GM10248 (cell line): ENCODE measurements around the gene CDK5RAP2.

Source experiments
- CTCF ChIA-PET: fragments of 300-600 bp; sonication (Branson Sonifier 250); formaldehyde crosslinking; extraction: SDS; loops from one replicate; lab custom pipeline; 2021; ENCODE audit warnings: antibody characterized with exemption; lab: Yijun Ruan, JAX
- POLR2A ChIA-PET: fragments of 350-650 bp; sonication (Branson Sonifier 250); formaldehyde crosslinking; extraction: SDS; loops from one replicate; lab custom pipeline; 2020; ENCODE audit warnings: antibody characterized with exemption; lab: Yijun Ruan, JAX
- DNase-seq: peaks from one replicate; pipeline ENCODE4 v3.0.0; 2012; ENCODE audit errors: extremely low spot score
- CTCF ChIP-seq: IDR thresholded peaks from 2 replicates; pipeline ENCODE4 v1.5.1; 2012; ENCODE audit warnings: mild to moderate bottlenecking, low read depth; ENCODE audit errors: extremely low read depth, missing control alignments, control extremely low read depth

CDK5RAP2 gene

DNA sequence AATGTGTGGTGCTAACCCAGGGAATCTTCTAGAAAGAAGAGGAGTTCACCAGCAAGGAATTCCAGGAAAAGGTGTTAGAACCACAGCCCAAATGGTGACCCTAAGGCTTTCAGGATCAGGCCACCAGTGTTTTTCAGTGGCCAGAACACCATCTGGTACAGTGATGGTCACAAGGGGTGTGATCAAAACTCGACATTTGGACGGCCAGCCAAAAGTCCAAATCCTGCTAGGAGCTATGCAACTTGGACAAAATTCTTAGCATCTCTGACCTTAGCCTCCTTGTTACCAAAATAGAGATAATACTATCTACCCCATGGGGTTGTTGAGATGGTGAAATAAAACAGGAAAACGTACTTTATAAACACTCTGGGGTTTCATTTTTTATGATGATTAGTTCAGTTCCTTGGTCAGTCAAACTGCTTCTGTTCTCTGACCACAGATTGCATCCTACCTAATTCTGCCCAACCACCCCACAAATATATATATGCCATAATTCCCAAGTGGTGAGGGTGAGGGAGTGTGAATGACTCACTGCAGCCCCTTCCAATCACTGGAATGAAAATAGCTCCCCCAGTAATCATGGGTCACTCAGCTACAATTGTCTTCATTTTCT lies 210.3 kb downstream of the CDK5RAP2 start:
- ChIA-PET CTCF (no interaction called here), POLR2A (no interaction called here)
- no peak for DNase-seq
- TF ChIP-seq CTCF: no peak

GRCh38 chr9:120368799-120369198 lies 211.2 kb downstream of the CDK5RAP2 start:
- CTCF ChIA-PET: no interaction called here
- no peak for TF ChIP-seq CTCF
- DNase-seq: no peak
- POLR2A ChIA-PET: no interaction called here

DNA sequence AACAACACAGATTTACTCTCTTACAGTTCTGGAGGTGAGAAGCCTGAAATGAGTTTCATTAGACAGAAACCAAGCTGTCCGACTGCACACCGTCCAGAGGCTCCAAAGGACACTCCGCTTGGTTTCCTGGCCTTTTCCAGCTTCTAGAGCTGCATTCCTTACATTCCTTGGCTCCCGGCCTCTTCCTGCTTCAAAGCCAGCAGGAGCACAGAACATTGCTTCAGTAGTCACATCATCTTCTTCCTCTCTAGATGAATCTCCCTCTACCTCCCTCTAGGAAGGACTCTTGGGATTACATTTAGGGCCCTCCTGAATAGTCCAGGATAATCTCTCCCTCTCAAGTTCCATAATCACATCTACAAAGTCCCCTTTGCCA lies 213.3 kb downstream of the CDK5RAP2 start:
- TF ChIP-seq CTCF: no peak
- ChIA-PET CTCF (no interaction called here), POLR2A (no interaction called here)
- no peak for DNase-seq

GRCh38 chr9:120365386-120365785 lies 214.6 kb downstream of the CDK5RAP2 start:
- ChIA-PET POLR2A (no interaction called here), CTCF (no interaction called here)
- no peak for DNase-seq
- TF ChIP-seq CTCF: no peak

- CTCF ChIA-PET: interaction anchor here (1.0 kb wide), 1 partner anchor 43 kb away, joined by 3 read pairs; no protein-coding TSS in a partner anchor
- DNase-seq: no peak
- POLR2A ChIA-PET: no interaction called here
- TF ChIP-seq CTCF: no peak
Observed at GRCh38 chr9:120363697-120364096, 216.3 kb downstream of the CDK5RAP2 start.

GRCh38 chr9:120362446-120362845 lies 217.5 kb downstream of the CDK5RAP2 start:
- ChIA-PET POLR2A (no interaction called here), CTCF (interaction anchor here (1.0 kb wide), 1 partner anchor 41 kb away, joined by 3 read pairs; no protein-coding TSS in a partner anchor)
- TF ChIP-seq CTCF: no peak
- no peak for DNase-seq
